Testis (tissue), 2 donors: ENCODE measurements around the gene CCDC7.

Experiments used
- POLR2A ChIP-seq: fragments of 450-650 bp; IDR thresholded peaks from one replicate; pipeline ENCODE4 v1.6.1; 2017; ENCODE audit warnings: antibody characterized with exemption, mild to moderate bottlenecking, moderate library complexity
- TF ChIP-seq, protein P1 (sequence below), 3 experiments: fragments of 450-650 bp in 2 of 3; fragments of 200-600 bp in 1 of 3; sonication (generic) in 1 of 3; IDR thresholded peaks; one replicate each; pipeline ENCODE4 v1.5.1; 2016 to 2019; ENCODE audit warnings: antibody characterized with exemption in 3 of 3, mild to moderate bottlenecking in 2 of 3, moderate library complexity in 1 of 3

GRCh38 chr10:32577448-32577847, 131.5 kb downstream of the CCDC7 start:
- TF ChIP-seq, protein P1, sequence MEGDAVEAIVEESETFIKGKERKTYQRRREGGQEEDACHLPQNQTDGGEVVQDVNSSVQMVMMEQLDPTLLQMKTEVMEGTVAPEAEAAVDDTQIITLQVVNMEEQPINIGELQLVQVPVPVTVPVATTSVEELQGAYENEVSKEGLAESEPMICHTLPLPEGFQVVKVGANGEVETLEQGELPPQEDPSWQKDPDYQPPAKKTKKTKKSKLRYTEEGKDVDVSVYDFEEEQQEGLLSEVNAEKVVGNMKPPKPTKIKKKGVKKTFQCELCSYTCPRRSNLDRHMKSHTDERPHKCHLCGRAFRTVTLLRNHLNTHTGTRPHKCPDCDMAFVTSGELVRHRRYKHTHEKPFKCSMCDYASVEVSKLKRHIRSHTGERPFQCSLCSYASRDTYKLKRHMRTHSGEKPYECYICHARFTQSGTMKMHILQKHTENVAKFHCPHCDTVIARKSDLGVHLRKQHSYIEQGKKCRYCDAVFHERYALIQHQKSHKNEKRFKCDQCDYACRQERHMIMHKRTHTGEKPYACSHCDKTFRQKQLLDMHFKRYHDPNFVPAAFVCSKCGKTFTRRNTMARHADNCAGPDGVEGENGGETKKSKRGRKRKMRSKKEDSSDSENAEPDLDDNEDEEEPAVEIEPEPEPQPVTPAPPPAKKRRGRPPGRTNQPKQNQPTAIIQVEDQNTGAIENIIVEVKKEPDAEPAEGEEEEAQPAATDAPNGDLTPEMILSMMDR (IDR thresholded peaks at IDR 0.05) = no peak
- TF ChIP-seq POLR2A = no peak
